ENCODE results near the gene POPDC3.

DNA sequence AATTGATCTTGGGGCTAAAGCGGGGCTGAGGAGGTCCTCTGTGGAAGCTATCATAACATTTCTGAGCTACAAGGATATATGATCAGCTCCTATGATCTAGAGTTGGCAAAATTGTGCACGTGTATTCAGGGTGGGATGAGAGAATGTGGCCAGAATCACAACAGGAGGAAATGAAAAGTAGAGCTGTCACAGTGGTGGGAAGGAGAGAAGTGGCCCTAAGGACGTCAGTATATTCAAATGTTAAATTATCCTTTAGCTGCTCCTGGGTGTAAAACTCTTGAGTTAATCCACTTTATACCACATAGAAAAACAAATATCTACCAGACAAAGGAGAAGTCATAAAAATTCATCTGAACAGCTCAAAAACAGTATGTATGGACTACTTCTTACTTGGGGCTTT, 14.8 kb upstream of the POPDC3 start:
- TF ChIP-seq POLR2A (IDR thresholded peaks at IDR 0.05), result no peak
- TF ChIP-seq, protein P1, sequence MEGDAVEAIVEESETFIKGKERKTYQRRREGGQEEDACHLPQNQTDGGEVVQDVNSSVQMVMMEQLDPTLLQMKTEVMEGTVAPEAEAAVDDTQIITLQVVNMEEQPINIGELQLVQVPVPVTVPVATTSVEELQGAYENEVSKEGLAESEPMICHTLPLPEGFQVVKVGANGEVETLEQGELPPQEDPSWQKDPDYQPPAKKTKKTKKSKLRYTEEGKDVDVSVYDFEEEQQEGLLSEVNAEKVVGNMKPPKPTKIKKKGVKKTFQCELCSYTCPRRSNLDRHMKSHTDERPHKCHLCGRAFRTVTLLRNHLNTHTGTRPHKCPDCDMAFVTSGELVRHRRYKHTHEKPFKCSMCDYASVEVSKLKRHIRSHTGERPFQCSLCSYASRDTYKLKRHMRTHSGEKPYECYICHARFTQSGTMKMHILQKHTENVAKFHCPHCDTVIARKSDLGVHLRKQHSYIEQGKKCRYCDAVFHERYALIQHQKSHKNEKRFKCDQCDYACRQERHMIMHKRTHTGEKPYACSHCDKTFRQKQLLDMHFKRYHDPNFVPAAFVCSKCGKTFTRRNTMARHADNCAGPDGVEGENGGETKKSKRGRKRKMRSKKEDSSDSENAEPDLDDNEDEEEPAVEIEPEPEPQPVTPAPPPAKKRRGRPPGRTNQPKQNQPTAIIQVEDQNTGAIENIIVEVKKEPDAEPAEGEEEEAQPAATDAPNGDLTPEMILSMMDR (IDR thresholded peaks at IDR 0.05 in 4 of 5, conservative IDR thresholded peaks at IDR 0.05 in 1 of 5), result no peak
